HG02870 (cell line): ENCODE data around the gene PACRG.

Source experiments
- ATAC-seq: cut with Tn5 transposase; IDR thresholded peaks from one replicate; pipeline ENCODE4 v1.9.1; 2021; ENCODE audit warnings: mild to moderate bottlenecking, moderate library complexity; ENCODE audit not compliant: unreplicated experiment

The PACRG gene

DNA sequence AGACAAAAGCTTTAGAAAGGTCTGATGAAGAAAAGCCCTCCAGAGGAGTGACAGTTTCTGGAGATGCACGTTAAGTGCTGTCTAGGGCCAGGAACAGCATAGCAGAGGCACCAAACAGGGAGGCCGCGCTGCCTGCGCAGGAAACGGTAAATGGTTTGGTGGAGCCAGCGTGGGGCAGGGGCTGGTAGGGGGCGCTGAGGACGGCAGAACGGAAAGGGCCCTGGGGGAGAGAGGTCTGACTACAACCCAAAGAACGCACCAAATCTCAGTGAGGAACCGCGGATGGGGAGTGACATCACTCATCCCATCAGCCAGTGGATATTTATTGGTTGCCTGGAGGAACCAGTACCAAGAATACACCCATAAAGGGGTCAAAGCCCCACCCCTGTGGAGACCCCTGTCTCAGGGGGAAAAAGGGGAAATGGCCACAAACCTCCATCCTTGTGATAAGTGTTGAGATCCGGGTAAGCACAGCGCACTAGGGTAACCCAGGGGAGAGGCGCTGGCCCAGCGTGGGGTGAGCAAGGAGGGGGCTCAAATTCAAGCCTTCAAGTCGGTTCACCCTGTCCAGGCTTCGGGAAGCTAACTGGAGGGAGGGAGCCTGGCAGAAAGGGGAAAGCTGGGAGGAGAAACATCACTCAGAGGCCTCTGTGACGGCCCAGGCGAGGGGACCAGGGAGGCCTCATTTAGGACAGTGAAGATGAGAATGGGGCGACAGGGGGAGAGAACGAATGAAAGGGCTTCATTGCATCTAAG is 437.6 kb downstream of the PACRG start:
- ATAC-seq: no peak

DNA sequence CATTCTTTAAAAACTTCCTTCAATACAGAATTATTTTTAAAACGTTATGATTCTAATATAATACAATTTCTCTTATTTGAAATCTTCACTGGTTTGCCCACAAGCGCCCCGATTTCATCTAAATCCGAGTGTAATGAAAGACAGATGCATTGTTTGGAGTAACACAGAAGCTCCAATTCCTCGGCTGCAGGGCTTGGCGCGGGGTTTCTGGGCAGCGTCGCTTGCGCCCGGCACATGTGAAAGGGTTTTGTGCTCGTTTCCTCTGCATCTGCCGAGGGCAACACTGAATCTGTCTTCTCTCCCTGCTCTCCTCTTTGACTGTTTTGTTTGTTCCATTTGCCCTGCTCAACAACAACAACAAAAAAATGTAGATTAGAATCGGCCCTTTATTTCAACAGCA is 438.1 kb downstream of the PACRG start:
- no peak for ATAC-seq

DNA sequence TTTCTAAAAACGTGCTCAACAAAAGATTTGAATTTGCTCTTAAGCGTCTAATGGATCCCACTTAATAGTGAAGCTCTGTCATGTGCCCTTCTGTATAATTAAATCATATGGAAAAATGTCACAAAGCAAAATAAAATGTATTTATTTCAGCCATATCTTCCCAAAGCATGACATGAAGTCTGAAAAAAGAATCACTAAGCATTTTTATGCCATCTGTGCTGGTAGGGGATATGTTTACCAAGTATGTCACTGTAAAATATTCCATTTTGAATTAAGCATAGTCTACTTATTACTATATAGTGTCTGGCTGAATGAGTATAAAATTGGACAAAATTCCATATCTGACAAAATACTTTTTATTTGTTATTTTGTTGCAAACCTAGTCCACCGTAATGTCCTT is 438.7 kb downstream of the PACRG start:
- no peak for ATAC-seq

DNA sequence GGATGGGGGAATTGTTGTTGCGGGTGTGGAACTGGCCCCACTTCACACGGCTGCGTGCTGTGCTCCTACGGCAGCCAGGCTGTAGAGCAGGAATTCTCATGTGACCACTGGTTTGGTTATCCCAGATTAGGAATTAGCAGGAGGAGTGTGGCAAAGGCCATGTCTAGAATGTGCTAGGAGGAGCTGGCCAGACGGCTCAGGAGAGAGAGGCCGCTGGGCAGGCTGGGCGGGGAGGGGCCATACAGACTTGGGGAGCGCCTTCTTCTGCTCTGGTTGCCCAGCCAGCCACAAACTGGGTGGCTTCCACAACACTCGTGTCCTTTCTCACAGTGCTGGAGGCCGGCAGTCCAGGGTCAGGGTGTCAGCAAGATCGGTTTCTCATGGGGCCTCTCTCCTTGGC is 441.7 kb downstream of the PACRG start:
- no peak for ATAC-seq

DNA sequence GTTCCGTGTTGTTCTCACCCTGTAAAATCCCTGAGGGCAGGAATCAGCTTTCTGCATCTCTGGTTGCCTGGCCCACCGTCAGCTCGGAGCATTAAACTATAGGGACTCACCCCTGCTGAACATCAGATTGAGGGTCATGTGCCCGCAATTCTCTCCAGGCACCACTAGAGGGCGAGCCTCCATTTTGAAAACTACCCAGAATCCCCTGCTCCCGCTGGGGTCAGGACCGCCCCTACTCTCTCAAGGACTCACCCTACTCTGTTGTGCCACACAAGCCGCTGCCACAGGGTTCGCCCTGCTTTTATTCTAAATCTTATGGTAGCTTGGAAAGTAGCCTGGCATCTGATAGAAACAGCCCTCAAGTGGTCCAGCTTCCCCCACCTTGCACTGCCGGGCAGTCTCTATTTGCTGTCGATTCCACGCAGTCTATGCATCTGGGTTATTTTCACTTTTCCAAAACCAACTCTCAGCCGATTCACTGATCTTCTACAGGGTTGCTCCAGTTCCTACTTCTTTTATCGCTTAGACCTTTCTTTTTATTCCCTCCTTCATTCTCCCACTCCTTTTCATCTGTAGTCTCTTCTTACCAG is 442.6 kb downstream of the PACRG start:
- ATAC-seq: no peak

DNA sequence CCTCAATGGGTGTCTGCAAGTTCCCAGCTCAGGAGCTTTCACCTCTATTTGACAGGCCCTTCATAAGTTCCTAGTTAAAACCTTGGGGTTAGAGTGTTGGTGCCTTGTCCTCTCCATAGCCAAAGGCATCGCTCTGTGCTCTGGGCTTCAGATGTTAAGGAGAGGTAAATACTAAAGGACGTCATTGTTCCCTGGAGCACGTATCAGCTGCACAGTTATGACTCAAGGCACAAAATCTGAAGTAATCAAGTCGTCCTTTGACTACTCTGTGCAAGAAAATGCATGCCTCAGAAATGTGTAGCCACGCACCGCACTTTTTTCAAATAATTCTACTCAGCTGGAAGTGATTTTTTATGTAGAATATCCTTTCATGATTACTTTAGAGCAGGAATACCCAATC is 446.0 kb downstream of the PACRG start:
- ATAC-seq: no peak

DNA sequence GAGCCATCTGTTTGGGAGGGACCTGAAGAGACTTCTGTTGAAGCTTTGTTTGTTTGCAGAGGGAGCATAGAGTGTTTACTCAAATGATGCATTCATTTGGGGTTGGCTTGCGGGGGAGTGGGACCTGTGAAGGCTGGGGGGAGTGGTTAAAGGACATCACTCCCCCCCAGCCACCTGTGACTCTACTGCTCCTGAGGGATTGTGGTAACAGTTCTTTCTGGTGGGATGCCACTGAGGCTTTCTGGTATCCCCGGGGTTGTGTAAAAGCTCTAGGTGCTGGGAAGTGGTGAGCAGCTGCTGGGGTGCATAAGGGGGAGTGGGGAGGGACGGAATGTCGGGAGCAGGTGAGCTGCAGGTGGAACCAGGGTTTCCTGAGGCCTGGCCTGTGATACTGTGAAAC is 447.5 kb downstream of the PACRG start:
- no peak for ATAC-seq

DNA sequence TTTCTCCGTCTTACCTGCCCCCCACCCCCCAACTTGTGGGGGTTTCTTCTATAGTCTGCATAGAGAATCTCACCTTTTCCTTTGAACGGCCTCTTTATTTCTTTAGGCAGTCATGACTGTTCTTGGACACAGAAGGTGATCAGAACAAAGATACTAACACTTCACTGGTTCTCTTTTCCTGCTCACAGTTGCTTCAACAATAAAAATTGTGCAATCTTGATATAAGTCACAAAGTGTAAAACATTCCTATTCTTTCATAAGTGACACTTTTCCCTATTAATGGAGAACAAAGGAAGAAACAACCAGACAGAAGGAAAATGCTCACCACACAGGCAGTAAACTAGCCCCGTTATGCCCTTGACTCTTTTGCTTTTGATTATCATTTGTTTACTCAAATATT is 448.3 kb downstream of the PACRG start:
- ATAC-seq: no peak

DNA sequence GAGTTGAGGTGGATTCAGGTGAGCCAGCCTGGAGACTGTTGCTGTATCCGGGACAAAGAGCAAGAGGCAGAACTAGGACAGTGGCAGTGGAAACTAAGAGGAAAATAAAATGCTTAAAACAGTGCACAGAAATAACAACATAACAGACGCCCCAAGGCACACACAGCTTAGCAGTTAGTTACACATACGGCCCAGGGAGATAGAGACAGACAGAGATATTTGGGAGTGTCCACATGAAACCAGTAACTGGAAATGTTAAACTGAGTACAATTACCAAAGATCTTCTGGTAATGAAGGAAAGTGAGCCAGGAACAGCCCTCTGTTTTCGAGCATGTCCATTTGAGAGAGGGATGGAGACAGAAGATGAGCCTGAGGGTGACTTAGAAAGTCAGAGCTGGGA is 449.2 kb downstream of the PACRG start:
- no peak for ATAC-seq

DNA sequence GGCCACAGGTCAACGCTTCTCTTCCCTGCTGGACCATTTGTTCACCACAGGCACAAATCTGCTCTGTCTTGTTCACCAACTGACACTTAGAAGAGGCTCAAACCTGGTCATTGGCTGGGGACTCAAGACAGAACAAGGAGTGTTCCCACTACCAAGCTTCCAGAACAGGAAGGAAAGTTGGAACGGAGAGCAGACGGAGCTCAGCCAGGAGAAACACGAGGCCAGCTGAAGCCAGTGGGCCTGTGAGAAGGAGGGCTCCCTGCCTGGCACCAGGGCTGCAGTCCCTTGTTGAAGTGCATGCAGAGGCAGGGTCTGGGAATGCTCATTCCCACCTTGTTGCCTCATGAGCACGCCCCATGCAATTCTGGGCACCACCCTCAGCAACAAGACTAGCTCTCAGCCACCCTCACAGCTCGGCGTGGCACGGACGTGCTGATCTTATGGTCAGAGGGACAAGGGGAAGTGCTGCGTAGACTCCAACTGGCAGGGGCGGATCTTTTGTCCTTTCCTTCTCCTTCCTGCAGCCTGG is 450.2 kb downstream of the PACRG start:
- no peak for ATAC-seq

DNA sequence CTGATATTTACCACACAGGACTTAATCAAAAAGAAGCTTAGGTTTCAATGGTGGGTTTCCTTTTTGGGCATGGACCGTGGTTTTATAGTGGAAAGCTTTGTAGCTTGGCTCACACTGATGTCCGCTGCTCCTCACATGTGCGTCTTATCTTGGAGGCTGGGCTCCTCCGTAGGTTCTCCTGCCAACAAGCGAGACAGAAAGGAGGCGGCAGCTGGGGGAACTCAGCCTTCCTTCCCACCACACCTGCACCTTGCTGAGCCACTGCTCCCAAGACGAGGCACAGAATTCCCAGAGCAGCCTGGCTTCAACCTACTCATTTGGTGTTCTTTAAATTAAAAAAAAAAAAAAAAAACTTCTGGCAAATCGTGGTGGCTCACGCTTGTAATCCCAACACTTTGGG is 451.3 kb downstream of the PACRG start:
- ATAC-seq: no peak

DNA sequence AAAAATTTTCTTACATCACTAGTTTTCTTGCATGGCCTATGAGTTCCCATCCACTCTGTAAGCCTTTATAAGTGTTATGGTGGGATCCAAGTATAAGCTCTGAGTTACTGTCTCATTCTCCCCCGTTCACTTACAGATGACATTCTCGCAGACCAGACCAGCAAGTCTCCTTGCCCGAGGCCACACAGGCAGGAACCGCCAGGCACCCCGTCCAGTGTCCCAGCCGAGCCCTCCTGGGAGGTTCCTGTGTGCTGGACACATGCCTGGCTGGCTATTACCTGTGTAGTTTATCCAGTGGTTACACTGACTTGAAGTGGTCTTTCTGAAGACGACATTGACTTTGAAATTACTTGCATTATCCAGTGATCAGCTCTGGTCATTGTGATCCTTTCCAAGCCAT is 451.9 kb downstream of the PACRG start:
- no peak for ATAC-seq

DNA sequence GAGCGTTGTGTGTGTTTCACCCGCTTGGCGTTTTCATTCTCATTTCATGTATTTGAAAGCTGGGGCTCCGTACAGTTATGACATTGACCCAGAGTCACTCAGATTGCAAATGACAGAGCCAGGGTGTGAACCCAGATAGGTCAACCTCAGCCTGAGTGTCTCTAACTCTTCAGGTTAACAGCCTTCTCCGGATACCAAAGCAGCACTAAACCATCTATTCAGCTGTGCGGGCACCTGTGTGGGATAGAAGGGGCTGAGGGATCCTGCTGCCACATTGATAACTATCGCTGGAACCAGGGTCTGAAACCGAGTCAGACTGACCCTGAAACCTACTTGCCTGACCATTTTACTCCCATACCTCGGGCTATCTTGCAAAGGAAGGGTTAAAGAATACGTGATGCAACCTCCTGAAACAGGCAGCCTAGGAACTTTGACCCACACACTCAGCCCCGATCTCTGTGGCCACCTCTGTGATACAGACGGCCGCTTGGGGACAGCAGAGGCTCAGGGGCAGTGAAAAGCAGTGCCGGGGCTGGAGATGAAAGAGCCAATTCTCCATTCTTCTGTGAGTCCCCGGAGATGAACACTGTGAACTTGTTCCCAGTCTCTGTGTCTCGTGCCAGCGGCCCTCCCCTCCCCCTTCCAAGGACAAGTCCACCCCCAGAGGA is 453.2 kb downstream of the PACRG start:
- no peak for ATAC-seq

DNA sequence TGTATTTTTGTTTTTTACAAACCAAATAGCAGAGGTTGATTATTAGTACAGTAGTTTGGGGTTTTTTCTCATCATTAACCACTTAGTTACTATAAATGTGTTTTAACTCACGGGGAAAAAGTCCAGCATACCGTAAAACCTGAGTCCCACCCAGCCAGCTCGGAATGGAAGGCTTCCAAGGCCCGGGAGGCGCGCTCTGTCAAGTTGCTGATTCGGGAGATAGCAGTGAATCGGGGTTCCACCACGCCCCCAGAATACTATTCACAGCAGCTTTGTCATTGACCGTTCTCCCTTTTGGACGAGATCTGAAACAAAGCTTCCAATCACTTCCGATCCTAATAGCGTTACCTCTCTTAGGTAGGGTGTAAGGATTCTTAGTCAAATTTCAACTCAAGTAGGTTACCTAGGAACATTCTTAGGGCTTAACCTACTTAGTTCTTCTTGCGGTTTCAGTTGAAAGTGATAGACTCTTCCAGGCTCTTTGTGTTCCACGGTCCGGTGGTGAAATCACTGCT is 453.9 kb downstream of the PACRG start:
- no peak for ATAC-seq

DNA sequence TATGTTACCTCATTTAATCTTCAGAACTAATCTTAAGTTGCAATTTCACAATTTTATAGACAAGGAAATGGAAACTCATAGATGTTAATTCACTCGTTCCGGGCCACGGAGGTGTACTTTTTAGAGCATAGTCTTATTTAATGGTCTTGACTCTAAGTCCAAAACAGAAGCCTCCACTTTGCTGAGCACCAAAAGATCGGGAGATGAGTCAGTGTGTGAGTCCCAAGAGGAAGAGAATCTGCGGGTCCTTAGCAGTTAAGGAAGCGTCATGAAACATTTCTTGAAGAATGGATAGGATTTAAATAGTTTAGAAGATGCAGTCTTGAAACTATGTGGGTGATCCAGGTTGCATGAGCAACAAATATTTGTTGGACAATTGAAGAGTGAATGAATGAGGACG is 454.9 kb downstream of the PACRG start:
- ATAC-seq: no peak

DNA sequence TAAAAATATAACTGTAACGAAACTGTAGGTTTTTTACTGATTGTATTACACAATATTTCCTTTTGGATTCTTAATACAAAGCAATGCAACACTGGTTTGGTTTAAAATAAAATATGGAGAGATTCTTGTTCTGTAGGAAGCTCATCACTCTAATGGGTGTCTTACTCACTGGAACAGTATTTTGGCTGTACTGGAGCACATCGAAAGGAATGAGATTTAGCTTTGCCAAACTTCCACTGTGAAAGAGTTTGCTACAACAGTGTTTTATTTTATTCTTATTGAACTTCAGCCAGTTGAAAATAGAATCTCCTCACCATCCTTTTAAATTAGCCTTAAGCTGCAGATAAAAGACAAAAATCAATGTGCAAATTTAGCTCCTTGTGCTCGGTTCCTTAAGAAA is 456.0 kb downstream of the PACRG start:
- ATAC-seq: no peak

DNA sequence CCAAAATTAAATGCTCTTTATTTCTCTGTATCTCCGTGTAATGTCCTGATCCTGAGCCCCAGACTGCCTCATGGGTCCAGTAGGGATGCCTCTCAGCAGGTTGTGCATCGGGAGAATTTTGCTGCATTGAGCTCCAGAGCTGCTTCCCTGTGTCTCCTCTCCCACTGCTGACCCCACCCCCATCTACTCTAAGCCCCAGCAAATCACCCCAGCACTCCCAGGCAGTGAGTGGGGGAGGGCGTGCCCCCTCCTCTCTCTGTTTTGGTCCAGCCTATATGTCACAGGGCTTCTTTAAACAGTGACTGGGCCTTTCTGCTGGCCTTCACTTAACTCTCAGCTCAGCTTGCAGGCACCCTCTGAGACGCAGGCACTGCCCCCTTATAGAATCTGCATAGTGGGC is 458.0 kb downstream of the PACRG start:
- ATAC-seq: no peak

DNA sequence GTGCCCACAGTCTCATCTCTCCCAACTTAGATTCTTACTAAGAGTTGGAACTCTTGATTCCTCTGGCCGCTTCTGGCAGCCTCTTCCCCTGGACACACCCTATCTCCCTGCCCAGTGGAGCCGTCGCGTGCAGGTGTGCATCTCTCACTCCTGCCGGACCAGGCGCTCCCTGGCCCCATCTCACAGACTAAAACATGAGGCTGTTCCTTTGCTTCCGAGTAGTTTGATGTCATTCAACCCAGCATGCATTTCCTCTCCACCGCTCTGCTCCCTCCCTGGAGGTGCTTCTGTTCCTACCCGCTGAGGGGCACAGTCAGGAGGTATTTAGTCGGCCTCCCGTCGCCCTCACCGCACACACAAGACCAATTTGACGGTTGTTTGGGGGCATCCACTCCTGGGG is 458.8 kb downstream of the PACRG start:
- no peak for ATAC-seq

DNA sequence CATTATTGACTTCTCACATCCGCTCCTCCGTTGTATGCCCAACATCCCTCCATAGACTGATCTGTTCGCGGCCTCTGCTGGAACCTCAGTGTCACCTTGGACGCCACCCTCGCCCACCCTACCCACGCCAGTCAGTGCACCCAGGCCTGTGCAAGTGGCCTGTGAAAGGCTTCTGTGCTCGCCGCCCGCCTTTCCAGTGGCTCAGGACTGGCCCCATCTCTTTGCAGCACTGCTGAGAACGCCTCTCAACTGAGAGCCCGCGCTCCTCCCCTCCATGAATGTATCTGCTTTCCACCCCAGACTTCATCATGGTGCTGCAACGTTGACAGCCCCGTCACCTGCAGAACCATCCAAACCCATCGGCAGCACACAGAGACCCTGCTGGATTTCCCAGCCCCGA is 459.4 kb downstream of the PACRG start:
- ATAC-seq: no peak

DNA sequence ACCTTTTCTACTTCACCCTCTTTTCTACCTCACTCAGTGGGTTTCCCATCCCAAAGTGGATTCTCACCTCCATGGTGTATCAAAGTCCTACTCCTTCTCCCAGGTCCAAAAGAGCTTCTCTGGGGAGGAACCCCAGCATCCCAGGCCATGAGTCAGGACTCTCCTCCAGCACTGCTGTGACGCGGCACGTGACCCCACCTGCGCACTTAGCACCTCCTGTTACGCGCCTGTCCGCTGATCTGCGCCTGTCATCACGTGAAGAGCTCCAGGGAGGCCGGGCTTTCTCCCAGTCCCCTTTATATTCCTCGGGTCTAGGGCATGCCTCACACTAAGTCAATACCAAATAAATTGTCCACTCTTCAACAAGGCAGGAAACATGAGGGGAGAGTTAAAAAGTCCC is 459.8 kb downstream of the PACRG start:
- no peak for ATAC-seq

DNA sequence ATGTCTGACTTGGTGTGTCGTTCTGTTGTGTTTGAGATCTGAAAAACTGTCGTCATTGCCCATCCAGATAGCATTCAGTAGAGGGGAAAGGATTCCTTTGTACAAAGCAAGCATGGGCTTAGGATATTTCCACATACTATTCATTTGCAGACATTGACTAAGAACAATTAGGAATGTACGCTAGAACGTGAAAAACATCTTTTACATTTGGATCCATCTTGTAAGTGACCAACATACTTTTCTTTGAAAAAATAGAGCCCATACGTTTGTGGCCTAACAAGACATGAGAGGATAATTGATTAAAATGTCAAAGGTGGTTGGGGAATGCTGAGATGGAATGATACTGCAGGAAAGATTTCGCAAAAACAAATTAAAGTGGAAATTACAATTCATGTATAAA is 461.0 kb downstream of the PACRG start:
- ATAC-seq: no peak

DNA sequence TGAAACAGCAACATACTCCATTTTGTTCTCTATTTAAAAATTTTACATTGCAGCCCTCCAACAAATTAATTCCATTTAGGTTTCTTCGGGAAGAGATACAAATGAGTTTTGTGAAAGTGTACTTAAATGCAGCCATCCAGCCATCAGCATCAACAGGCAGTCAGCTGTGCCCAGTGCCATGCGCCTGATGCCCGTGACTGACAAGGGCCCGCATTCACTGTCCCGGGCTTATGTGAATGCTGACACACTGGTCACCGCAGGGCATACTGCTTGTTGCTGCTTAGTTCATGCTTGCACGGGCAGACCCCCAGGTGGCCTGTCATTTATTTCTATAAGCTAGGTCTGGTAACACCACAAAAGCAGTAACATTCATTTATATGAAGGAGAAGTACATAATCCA is 461.8 kb downstream of the PACRG start:
- ATAC-seq: no peak
